H9 (cell line): ENCODE results near the gene PIK3C3. TPM values are rescaled to one million over a fixed set of nuclear protein-coding genes. Genes with fewer than 3 reads are reported as not detected.

Experiments used
- DNase-seq: peaks from one replicate; pipeline ENCODE4 v3.0.0-alpha.2; 2017
- H2AFZ ChIP-seq: one replicate; pipeline ENCODE4 v1.6.1; 2013; ENCODE audit warnings: mild to moderate bottlenecking, low read length, control low read depth, moderate library complexity
- H2AK5ac ChIP-seq: 2 replicates; pipeline ENCODE4 v1.6.1; 2013; ENCODE audit warnings: low read length, control low read depth, mixed read lengths; ENCODE audit not compliant: insufficient read length
- H2BK120ac ChIP-seq: one replicate; pipeline ENCODE4 v1.6.1; 2013; ENCODE audit warnings: low read depth, mild to moderate bottlenecking, low read length, control low read depth, inconsistent platforms; ENCODE audit not compliant: poor library complexity, severe bottlenecking
- H2BK12ac ChIP-seq: 2 replicates; pipeline ENCODE4 v1.6.1; 2013; ENCODE audit warnings: low read length, control low read depth, mixed read lengths, low read depth; ENCODE audit not compliant: insufficient read length
- H2BK15ac ChIP-seq: 2 replicates; pipeline ENCODE4 v1.6.1; 2013; ENCODE audit warnings: low read depth, low read length, control low read depth
- H2BK20ac ChIP-seq: one replicate; pipeline ENCODE4 v1.6.1; 2013; ENCODE audit warnings: low read depth, mild to moderate bottlenecking, low read length, control low read depth, inconsistent platforms; ENCODE audit not compliant: poor library complexity, severe bottlenecking
- H2BK5ac ChIP-seq: 2 replicates; pipeline ENCODE4 v1.6.1; 2013; ENCODE audit warnings: low read length, control low read depth, mixed read lengths; ENCODE audit not compliant: insufficient read length
- H3K14ac ChIP-seq: 2 replicates; pipeline ENCODE4 v1.6.1; 2013; ENCODE audit warnings: low read length, control low read depth; ENCODE audit not compliant: insufficient read depth
- H3K18ac ChIP-seq: 2 replicates; pipeline ENCODE4 v1.6.1; 2013; ENCODE audit warnings: low read depth, mild to moderate bottlenecking, mixed read lengths, low read length, control low read depth; ENCODE audit not compliant: insufficient read length
- H3K23ac ChIP-seq: 2 replicates; pipeline ENCODE4 v1.6.1; 2013; ENCODE audit warnings: low read length, control low read depth, mixed read lengths, low read depth; ENCODE audit not compliant: insufficient read length
- H3K23me2 ChIP-seq: 2 replicates; pipeline ENCODE4 v1.6.1; 2013; ENCODE audit warnings: low read depth, mild to moderate bottlenecking, mixed read lengths, low read length, control low read depth; ENCODE audit not compliant: insufficient read length, poor library complexity, severe bottlenecking
- H3K27ac ChIP-seq: 2 replicates; pipeline ENCODE4 v1.5.1; 2013; ENCODE audit warnings: low read length, control low read depth, mixed read lengths, low read depth; ENCODE audit not compliant: insufficient read length
- H3K27me3 ChIP-seq: 2 replicates; pipeline ENCODE4 v1.6.1; 2013; ENCODE audit warnings: low read length, control low read depth, inconsistent platforms; ENCODE audit not compliant: insufficient read depth
- H3K4ac ChIP-seq: 2 replicates; pipeline ENCODE4 v1.6.1; 2013; ENCODE audit warnings: low read depth, mild to moderate bottlenecking, control low read depth, inconsistent platforms, low read length, moderate library complexity
- H3K4me1 ChIP-seq: 2 replicates; pipeline ENCODE4 v1.6.1; 2013; ENCODE audit warnings: low read length, control low read depth, inconsistent platforms; ENCODE audit not compliant: insufficient read depth
- H3K4me2 ChIP-seq: 2 replicates; pipeline ENCODE4 v1.6.1; 2013; ENCODE audit warnings: low read length, control low read depth, mixed read lengths; ENCODE audit not compliant: insufficient read length, insufficient read depth
- H3K56ac ChIP-seq: 2 replicates; pipeline ENCODE4 v1.6.1; 2013; ENCODE audit warnings: low read depth, mild to moderate bottlenecking, mixed read lengths, low read length, control low read depth; ENCODE audit not compliant: insufficient read length
- H3K79me1 ChIP-seq: 2 replicates; pipeline ENCODE4 v1.6.1; 2013; ENCODE audit warnings: low read depth, mild to moderate bottlenecking, moderate library complexity, low read length, control low read depth, inconsistent platforms; ENCODE audit not compliant: insufficient read depth, poor library complexity, severe bottlenecking
- H3K79me2 ChIP-seq: 2 replicates; pipeline ENCODE4 v1.6.1; 2013; ENCODE audit warnings: low read length, control low read depth, inconsistent platforms; ENCODE audit not compliant: insufficient read depth
- H3K9ac ChIP-seq: 2 replicates; pipeline ENCODE4 v1.6.1; 2013; ENCODE audit warnings: low read length, control low read depth, mixed read lengths; ENCODE audit not compliant: insufficient read length; ENCODE audit errors: extremely low read depth
- H3K9me3 ChIP-seq: one replicate; pipeline ENCODE4 v1.6.1; 2013; ENCODE audit warnings: low read depth, low read length, inconsistent platforms; ENCODE audit not compliant: control insufficient read depth
- H3T11ph ChIP-seq: one replicate; pipeline ENCODE4 v1.6.1; 2013; ENCODE audit warnings: mild to moderate bottlenecking, low read length, control low read depth, inconsistent platforms
- H4K20me1 ChIP-seq: one replicate; pipeline ENCODE4 v1.6.1; 2013; ENCODE audit not compliant: control insufficient read depth, insufficient read length, insufficient read depth
- H4K5ac ChIP-seq: 2 replicates; pipeline ENCODE4 v1.6.1; 2013; ENCODE audit warnings: low read depth, mild to moderate bottlenecking, mixed read lengths, low read length, control low read depth; ENCODE audit not compliant: insufficient read length
- H4K8ac ChIP-seq: replicated peaks from 2 replicates; pipeline ENCODE4 v1.6.1; 2013; ENCODE audit warnings: low read length, control low read depth, mixed read lengths, low read depth; ENCODE audit not compliant: insufficient read length
- H4K91ac ChIP-seq: 2 replicates; pipeline ENCODE4 v1.6.1; 2013; ENCODE audit warnings: low read depth, mild to moderate bottlenecking, moderate library complexity, mixed read lengths, low read length, control low read depth; ENCODE audit not compliant: insufficient read length
- H3K27ac Mint-ChIP-seq, 3 experiments: 2 replicates in 2 of 3; 3 replicates in 1 of 3; pipeline ENCODE4 v1.8.0; 2020 to 2021; ENCODE audit warnings: mixed read lengths in 3 of 3, mild to moderate bottlenecking in 1 of 3, moderate library complexity in 1 of 3
- H3K27me3 Mint-ChIP-seq: 2 replicates; pipeline ENCODE4 v1.8.0; 2021; ENCODE audit warnings: low read depth, mild to moderate bottlenecking, moderate library complexity, mixed read lengths
- H3K36me3 Mint-ChIP-seq, 3 experiments: 2 replicates in 2 of 3; 3 replicates in 1 of 3; pipeline ENCODE4 v1.8.0; 2020 to 2021; ENCODE audit warnings: low read depth in 3 of 3, mixed read lengths in 3 of 3; ENCODE audit not compliant: insufficient read depth in 1 of 3
- H3K4me1 Mint-ChIP-seq, 2 experiments: 2 replicates each; pipeline ENCODE4 v1.8.0; 2020; ENCODE audit warnings: mixed read lengths in 2 of 2
- H3K4me3 Mint-ChIP-seq, 2 experiments: 2 replicates in 1 of 2; 3 replicates in 1 of 2; pipeline ENCODE4 v1.8.0; 2020 to 2021; ENCODE audit warnings: mild to moderate bottlenecking in 2 of 2, mixed read lengths in 2 of 2, moderate library complexity in 1 of 2
- H3K9me3 Mint-ChIP-seq, 2 experiments: 2 replicates in 1 of 2; 3 replicates in 1 of 2; pipeline ENCODE4 v1.8.0; 2020; ENCODE audit warnings: mild to moderate bottlenecking in 2 of 2, mixed read lengths in 2 of 2, moderate library complexity in 1 of 2
- WGBS: extraction: QIAGEN DNeasy Blood & Tissue Kit; methylation state at CpG from one replicate; pipeline ENCODE4 v1.1.7; 2013; ENCODE audit warnings: missing lambda C conversion rate, low lambda C conversion rate, mixed read lengths; ENCODE audit not compliant: insufficient read length; ENCODE audit errors: extremely low coverage; 5-methylcytosine and 5-hydroxymethylcytosine counted together
- total RNA-seq: library from RNA; stranded (reverse); gene quantifications from 2 replicates; pipeline ENCODE4 v1.2.1, GENCODE V29; 2021
- TF ChIP-seq, protein P1 (sequence below): fragments of 200-600 bp; sonication (generic); conservative IDR thresholded peaks from 3 replicates; pipeline ENCODE4 v1.8.0; 2021; ENCODE audit warnings: antibody characterized with exemption, mild to moderate bottlenecking

PIK3C3 gene
- total RNA-seq, 1 experiment from 2014 or later = 48.8 TPM

GRCh38 chr18:42126586-42126985, 171.6 kb downstream of the PIK3C3 start:
- Histone ChIP-seq H3K27me3 (no peaks in the 10 kb centered on the region; the same call in 1 of the 2 replicates), H2BK20ac (no peak overlapping the region), H3K79me2 (no peaks in the 10 kb centered on the region), H3K14ac (no peak overlapping the region), H4K20me1 (no peaks in the 10 kb centered on the region), H2BK12ac (no peak overlapping the region), H3K23ac (no peak overlapping the region), H3K9ac (no peak overlapping the region), H3K23me2 (no peaks in the 10 kb centered on the region), H3K27ac (no peak overlapping the region), H3K18ac (no peak overlapping the region), H4K91ac (no peak overlapping the region), H2BK5ac (no peak overlapping the region), H4K8ac (no peak overlapping the region), H2BK120ac (no peak overlapping the region), H2AFZ (no peak overlapping the region), H3K4me1 (no peaks in the 10 kb centered on the region), H3K9me3 (no peaks in the 10 kb centered on the region), H3T11ph (no peak overlapping the region), H4K5ac (no peak overlapping the region), H3K56ac (no peak overlapping the region), H2BK15ac (no peak overlapping the region), H3K79me1 (no peaks in the 10 kb centered on the region), H2AK5ac (no peak overlapping the region), H3K4me2 (no peak overlapping the region), H3K4ac (no peak overlapping the region)
- no peak for DNase-seq
- H3K36me3 Mint-ChIP-seq = no peaks in the 10 kb centered on the region; a peak in 1 of 7 replicates
- no peak overlapping the region for H3K27ac Mint-ChIP-seq
- TF ChIP-seq, protein P1, sequence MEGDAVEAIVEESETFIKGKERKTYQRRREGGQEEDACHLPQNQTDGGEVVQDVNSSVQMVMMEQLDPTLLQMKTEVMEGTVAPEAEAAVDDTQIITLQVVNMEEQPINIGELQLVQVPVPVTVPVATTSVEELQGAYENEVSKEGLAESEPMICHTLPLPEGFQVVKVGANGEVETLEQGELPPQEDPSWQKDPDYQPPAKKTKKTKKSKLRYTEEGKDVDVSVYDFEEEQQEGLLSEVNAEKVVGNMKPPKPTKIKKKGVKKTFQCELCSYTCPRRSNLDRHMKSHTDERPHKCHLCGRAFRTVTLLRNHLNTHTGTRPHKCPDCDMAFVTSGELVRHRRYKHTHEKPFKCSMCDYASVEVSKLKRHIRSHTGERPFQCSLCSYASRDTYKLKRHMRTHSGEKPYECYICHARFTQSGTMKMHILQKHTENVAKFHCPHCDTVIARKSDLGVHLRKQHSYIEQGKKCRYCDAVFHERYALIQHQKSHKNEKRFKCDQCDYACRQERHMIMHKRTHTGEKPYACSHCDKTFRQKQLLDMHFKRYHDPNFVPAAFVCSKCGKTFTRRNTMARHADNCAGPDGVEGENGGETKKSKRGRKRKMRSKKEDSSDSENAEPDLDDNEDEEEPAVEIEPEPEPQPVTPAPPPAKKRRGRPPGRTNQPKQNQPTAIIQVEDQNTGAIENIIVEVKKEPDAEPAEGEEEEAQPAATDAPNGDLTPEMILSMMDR = no peak
- no peak overlapping the region for H3K4me3 Mint-ChIP-seq
- H3K9me3 Mint-ChIP-seq = peaks cover 4 to 11% of the 10 kb centered on the region in 2 experiments; a peak in 3 of 5 replicates
- H3K4me1 Mint-ChIP-seq = no peaks in the 10 kb centered on the region
- no peaks in the 10 kb centered on the region for H3K27me3 Mint-ChIP-seq
- WGBS = no CpG with 5 or more reads among the region's 1 CpG
